Spleen (tissue), 11 donors: ENCODE measurements around the gene KAT5. TPM values are rescaled to one million over a fixed set of nuclear protein-coding genes. Genes with fewer than 3 reads are reported as not detected.

ENCODE experiments used
- DNase-seq: peaks from one replicate; pipeline ENCODE4 v3.0.0-alpha.2; 2020
- H3K27ac ChIP-seq, 8 donors: fragments of 200-600 bp; sonication (generic) in 7 of 8; 1 replicate in 4 of 8; 2 replicates in 4 of 8; pipeline versions ENCODE4 v1.5.0 to v1.8.0; 2016 to 2021; ENCODE audit warnings: inconsistent platforms in 4 of 8, mild to moderate bottlenecking in 4 of 8, moderate library complexity in 1 of 8
- H3K27me3 ChIP-seq, 7 donors: fragments of 200-600 bp; sonication (generic) in 6 of 7; replicated peaks in 1 of 7; 1 replicate in 4 of 7; 2 replicates in 3 of 7; pipeline versions ENCODE4 v1.5.0 to v1.8.0; 2016 to 2021; ENCODE audit warnings: inconsistent platforms in 3 of 7, mild to moderate bottlenecking in 1 of 7
- H3K36me3 ChIP-seq, 6 donors: fragments of 200-600 bp; sonication (generic) in 5 of 6; 1 replicate in 4 of 6; 2 replicates in 2 of 6; pipeline versions ENCODE4 v1.5.0 to v1.8.0; 2016 to 2021; ENCODE audit warnings: inconsistent platforms in 2 of 6
- H3K4me1 ChIP-seq, 6 donors: fragments of 200-600 bp; sonication (generic) in 5 of 6; 1 replicate in 3 of 6; 2 replicates in 3 of 6; pipeline versions ENCODE4 v1.5.0 to v1.8.0; 2016 to 2021; ENCODE audit warnings: inconsistent platforms in 3 of 6
- H3K4me3 ChIP-seq, 8 donors: fragments of 200-600 bp; sonication (generic) in 7 of 8; 1 replicate in 4 of 8; 2 replicates in 4 of 8; pipeline versions ENCODE4 v1.5.0 to v1.8.0; 2016 to 2021; ENCODE audit warnings: inconsistent platforms in 4 of 8, mild to moderate bottlenecking in 4 of 8, moderate library complexity in 2 of 8
- H3K9me3 ChIP-seq, 8 donors: fragments of 200-600 bp; sonication (generic) in 7 of 8; 1 replicate in 4 of 8; 2 replicates in 4 of 8; pipeline versions ENCODE4 v1.5.0 to v1.8.0; 2016 to 2021; ENCODE audit warnings: inconsistent platforms in 4 of 8
- POLR2A ChIP-seq, 3 donors: fragments of 450-650 bp; IDR thresholded peaks; one replicate each; pipeline ENCODE4 v1.5.1; 2017; ENCODE audit warnings: antibody characterized with exemption in 3 of 3, mild to moderate bottlenecking in 1 of 3
- POLR2AphosphoS5 ChIP-seq, 3 donors: sonication (generic); formaldehyde crosslinking; IDR thresholded peaks; one replicate each; pipeline ENCODE4 v1.5.1; 2017; ENCODE audit warnings: antibody characterized with exemption in 3 of 3
- WGBS, 5 donors: extraction: QIAGEN DNeasy Blood & Tissue Kit in 3 of 5; methylation state at CpG; one replicate each; pipeline versions ENCODE4 v1.1.5 to v1.1.7; 2013 to 2018; 5-methylcytosine and 5-hydroxymethylcytosine counted together
- intact Hi-C: fragments of 100-400 bp; cut with DNase I; formaldehyde crosslinking; loops from one replicate; pipeline ENCODE4 v1.15.0; 2023; ENCODE audit warnings: low total_unique reads
- polyA plus RNA-seq, 3 donors: library from polyadenylated mRNA; stranded (reverse); fragments of 200-250 nt; gene quantifications; one replicate each; pipeline ENCODE4 v1.2.1, GENCODE V29; 2013
- total RNA-seq, 7 donors: library from RNA; depleted of rRNA in 3 of 7; stranded (reverse); fragments of >200 nt in 3 of 7; fragmentation: NEBNext Ultra II Directional in 4 of 7; extraction: Animal tissue kit (Norgen Biotek cat#: 25700) in 4 of 7; gene quantifications; one replicate each; pipeline versions ENCODE4 v1.1.0 to v1.2.1, GENCODE V29; 2016 to 2021
- TF ChIP-seq, protein P1 (sequence below), 11 experiments: fragments of 200-600 bp in 7 of 11; fragments of 450-650 bp in 4 of 11; sonication (generic) in 4 of 11; IDR thresholded peaks in 8 of 11; conservative IDR thresholded peaks in 3 of 11; 1 replicate in 7 of 11; 2 replicates in 4 of 11; pipeline versions ENCODE4 v1.4.0 to v1.8.0; 2016 to 2021; ENCODE audit warnings: antibody characterized with exemption in 11 of 11, inconsistent platforms in 4 of 11, mild to moderate bottlenecking in 1 of 11
- donor health status: healthy with polysubstance abuse.
- donor health status: DM: no; HTN: no; CAD: no; lungs with moderate emphysema.
- donor health status: DM: no; HTN: no; CAD: no.
- donor health status: Bipolar disorder and iron deficiency.
- donor health status: healthy.
- donor health status: DM: no; HTN: no; CAD: no.
- donor health status: DM: yes; HTN: yes; CAD: no.

KAT5 gene
- total and polyA plus RNA-seq, 10 donors = 55.0 to 103 (median 67.3) TPM

DNA sequence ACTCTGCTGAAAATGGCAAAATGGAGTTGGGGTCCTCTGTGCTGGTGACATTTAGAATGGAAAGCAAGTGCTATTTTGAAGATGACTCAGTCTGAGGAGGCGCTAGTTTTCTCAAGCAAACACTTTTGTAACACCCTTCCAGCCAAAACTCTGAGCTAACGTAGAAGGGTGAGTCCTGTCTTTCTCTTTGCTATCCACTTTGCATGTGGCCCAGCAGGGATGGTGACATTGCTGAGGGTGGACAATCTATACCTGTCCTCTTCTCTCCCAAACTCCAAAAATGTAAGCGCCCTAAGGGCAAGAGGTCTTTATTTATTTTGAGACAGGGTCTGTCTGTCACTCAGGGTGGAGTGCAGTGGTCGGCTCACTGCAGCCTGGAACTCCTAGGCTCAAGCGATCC lies 3.6 kb upstream of the KAT5 start:
- no peak for DNase-seq
- no peak overlapping the region for H3K4me3 ChIP-seq
- H3K27me3 ChIP-seq = peaks cover 0 to 5% (median 0%) of the 10 kb centered on the region in 7 donors
- H3K4me1 ChIP-seq = peaks cover 9 to 37% (median 29%) of the 10 kb centered on the region in 6 donors
- no peaks in the 10 kb centered on the region for H3K9me3 ChIP-seq
- WGBS, 5 donors = 71 to 87% (median 86%) methylated on average over 5 of the region's 5 CpGs
- TF ChIP-seq POLR2A (IDR thresholded peaks at IDR 0.05) (no peak), POLR2AphosphoS5 (IDR thresholded peaks at IDR 0.05) (no peak)
- TF ChIP-seq, protein P1, sequence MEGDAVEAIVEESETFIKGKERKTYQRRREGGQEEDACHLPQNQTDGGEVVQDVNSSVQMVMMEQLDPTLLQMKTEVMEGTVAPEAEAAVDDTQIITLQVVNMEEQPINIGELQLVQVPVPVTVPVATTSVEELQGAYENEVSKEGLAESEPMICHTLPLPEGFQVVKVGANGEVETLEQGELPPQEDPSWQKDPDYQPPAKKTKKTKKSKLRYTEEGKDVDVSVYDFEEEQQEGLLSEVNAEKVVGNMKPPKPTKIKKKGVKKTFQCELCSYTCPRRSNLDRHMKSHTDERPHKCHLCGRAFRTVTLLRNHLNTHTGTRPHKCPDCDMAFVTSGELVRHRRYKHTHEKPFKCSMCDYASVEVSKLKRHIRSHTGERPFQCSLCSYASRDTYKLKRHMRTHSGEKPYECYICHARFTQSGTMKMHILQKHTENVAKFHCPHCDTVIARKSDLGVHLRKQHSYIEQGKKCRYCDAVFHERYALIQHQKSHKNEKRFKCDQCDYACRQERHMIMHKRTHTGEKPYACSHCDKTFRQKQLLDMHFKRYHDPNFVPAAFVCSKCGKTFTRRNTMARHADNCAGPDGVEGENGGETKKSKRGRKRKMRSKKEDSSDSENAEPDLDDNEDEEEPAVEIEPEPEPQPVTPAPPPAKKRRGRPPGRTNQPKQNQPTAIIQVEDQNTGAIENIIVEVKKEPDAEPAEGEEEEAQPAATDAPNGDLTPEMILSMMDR (IDR thresholded peaks at IDR 0.05 in 8 of 11, conservative IDR thresholded peaks at IDR 0.05 in 3 of 11) = no peak
- H3K36me3 ChIP-seq = peaks cover 0 to 7% (median 6%) of the 10 kb centered on the region in 6 donors
- no peak overlapping the region for H3K27ac ChIP-seq
- intact Hi-C loops = loop anchor here (10.0 kb wide), 1 partner anchor 74 kb away; the partner anchor contains the start of gene SIPA1

DNA sequence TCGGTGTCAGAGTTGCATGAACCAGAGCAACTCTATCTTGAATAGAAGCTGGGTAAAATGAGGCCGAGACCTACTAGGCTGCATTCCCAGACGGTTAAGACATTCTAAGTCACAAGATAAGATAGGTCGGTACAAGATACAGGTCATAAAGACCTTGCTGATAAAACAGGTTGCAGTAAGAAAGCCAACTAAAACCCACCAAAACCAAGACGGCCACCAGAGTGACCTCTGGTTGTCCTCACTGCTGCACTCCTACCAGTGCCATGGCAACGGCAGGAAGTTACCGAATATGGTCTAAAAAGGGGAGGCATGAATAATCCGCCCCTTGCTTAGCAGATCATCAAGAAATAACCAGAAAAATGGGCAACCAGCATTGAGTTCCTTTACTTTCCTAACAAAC lies 2.4 kb upstream of the KAT5 start:
- intact Hi-C loops = loop anchor here (10.0 kb wide), 3 partner anchors 75 to 285 kb away; partner anchors contain the start of gene SIPA1
- no peak overlapping the region for H3K4me3 ChIP-seq
- peaks cover 0 to 20% (median 18%) of the 10 kb centered on the region in 6 donors for H3K36me3 ChIP-seq
- TF ChIP-seq POLR2AphosphoS5 (IDR thresholded peaks at IDR 0.05) = no peak
- no peak for TF ChIP-seq POLR2A (IDR thresholded peaks at IDR 0.05)
- TF ChIP-seq, protein P1 (IDR thresholded peaks at IDR 0.05 in 8 of 11, conservative IDR thresholded peaks at IDR 0.05 in 3 of 11) = no peak
- H3K4me1 ChIP-seq = peaks cover 9 to 49% (median 32%) of the 10 kb centered on the region in 6 donors
- peak; percentile 13 for DNase-seq
- H3K9me3 ChIP-seq = no peaks in the 10 kb centered on the region
- H3K27me3 ChIP-seq = no peaks in the 10 kb centered on the region
- WGBS, 5 donors = 71 to 86% (median 76%) methylated on average over 8 of the region's 8 CpGs
- H3K27ac ChIP-seq = peak overlapping the region in 1 of 8 donors; percentile 95

DNA sequence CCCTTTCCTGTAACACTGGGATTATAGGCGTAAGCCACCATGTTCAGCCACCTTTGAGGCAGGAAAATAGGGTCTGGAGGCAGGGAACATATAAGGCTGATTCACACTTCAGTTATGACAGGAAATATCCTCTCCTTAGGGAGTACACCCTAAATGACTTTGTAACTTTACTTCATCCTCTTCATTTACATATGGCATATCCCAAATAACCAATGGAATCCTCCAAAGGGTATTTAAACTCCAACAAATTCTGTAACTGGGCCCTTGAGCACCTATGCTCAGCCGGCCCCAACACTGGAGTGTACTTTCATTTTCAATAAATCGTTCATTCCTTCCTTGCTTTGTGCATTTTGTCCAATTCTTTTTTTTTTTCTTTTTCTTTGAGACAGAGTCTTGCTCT lies 1.6 kb upstream of the KAT5 start:
- intact Hi-C loops = loop anchor here (10.0 kb wide), 2 partner anchors 104 to 284 kb away; no protein-coding TSS in a partner anchor
- Histone ChIP-seq H3K27me3 (no peaks in the 10 kb centered on the region), H3K36me3 (peaks cover 0 to 27% (median 26%) of the 10 kb centered on the region in 6 donors), H3K27ac (peak overlapping the region in 3 of 8 donors; percentile 21 to 99 (median 95)), H3K4me1 (peaks cover 9 to 56% (median 32%) of the 10 kb centered on the region in 6 donors), H3K9me3 (no peaks in the 10 kb centered on the region), H3K4me3 (no peak overlapping the region)
- WGBS, 5 donors = 70 to 86% (median 77%) methylated on average over 3 of the region's 3 CpGs
- no peak for DNase-seq
- no peak for TF ChIP-seq POLR2A (IDR thresholded peaks at IDR 0.05)
- no peak for TF ChIP-seq POLR2AphosphoS5 (IDR thresholded peaks at IDR 0.05)
- TF ChIP-seq, protein P1 (IDR thresholded peaks at IDR 0.05 in 8 of 11, conservative IDR thresholded peaks at IDR 0.05 in 3 of 11) = no peak

DNA sequence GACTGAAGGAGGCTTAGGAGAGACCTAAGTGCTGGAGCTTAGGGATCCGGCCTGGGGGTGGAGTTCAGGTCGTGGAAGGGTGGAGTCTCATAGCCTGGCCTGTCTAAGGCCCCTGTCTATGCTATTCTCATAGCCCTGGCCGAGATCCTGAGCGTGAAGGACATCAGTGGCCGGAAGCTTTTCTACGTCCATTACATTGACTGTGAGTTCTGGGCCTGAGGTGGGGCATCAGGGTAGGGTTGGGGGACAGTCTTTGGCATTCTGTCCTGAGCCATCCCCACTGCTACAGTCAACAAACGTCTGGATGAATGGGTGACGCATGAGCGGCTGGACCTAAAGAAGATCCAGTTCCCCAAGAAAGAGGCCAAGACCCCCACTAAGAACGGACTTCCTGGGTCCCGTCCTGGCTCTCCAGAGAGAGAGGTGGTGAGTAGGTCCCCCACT lies 603 bp downstream of the KAT5 start:
- Histone ChIP-seq H3K9me3 (no peaks in the 10 kb centered on the region), H3K4me1 (peaks cover 9 to 63% (median 31%) of the 10 kb centered on the region in 6 donors), H3K27ac (peak overlapping the region; percentile 89 to 100 (median 100)), H3K36me3 (peaks cover 6 to 50% (median 48%) of the 10 kb centered on the region in 6 donors), H3K4me3 (peak overlapping the region; percentile 35 to 76 (median 66)), H3K27me3 (no peaks in the 10 kb centered on the region)
- TF ChIP-seq POLR2AphosphoS5 (IDR thresholded peaks at IDR 0.05) (no peak), POLR2A (IDR thresholded peaks at IDR 0.05) (no peak)
- TF ChIP-seq, protein P1 (IDR thresholded peaks at IDR 0.05 in 8 of 11, conservative IDR thresholded peaks at IDR 0.05 in 3 of 11) = no peak
- WGBS, 5 donors = 35 to 46% (median 41%) methylated on average over 9 to 11 of the region's 11 CpGs
- intact Hi-C loops = loop anchor here (10.0 kb wide), 2 partner anchors 102 to 282 kb away; no protein-coding TSS in a partner anchor
- DNase-seq = peak; percentile 73
